HEK293 (cell line): ENCODE measurements around the gene MS4A14.
"Not testable (repeated sequence)": the region's sequence is repeated elsewhere in the genome, so short reads cannot be mapped to it uniquely, and the experiment has no call there.

ENCODE experiments used
- CTCF ChIA-PET: fragments of 350-600 bp; formaldehyde crosslinking; extraction: SDS; loops from one replicate; lab custom pipeline; 2021; ENCODE audit warnings: antibody characterized with exemption; lab: Yijun Ruan, JAX
- POLR2A ChIA-PET: fragments of 300-600 bp; formaldehyde crosslinking; extraction: SDS; loops from one replicate; lab custom pipeline; 2020; ENCODE audit warnings: antibody characterized with exemption, inconsistent platforms; lab: Yijun Ruan, JAX
- H3K27ac ChIP-seq: fragments of 200-500 bp; sonication (Bioruptor generic); 2 replicates; pipeline ENCODE4 v1.5.1; 2014; ENCODE audit warnings: low read depth, low read length, control low read depth, inconsistent platforms; ENCODE audit errors: extremely low read depth
- H3K36me3 ChIP-seq, 2 experiments: fragments of 200-500 bp in 1 of 2; sonication (Bioruptor generic) in 1 of 2; 1 replicate in 1 of 2; 2 replicates in 1 of 2; pipeline ENCODE4 v1.5.1; 2014 to 2017; ENCODE audit warnings: inconsistent platforms in 2 of 2, low read length in 2 of 2; ENCODE audit not compliant: control insufficient read depth in 2 of 2, insufficient read depth in 1 of 2
- H3K4me1 ChIP-seq: fragments of 200-500 bp; sonication (Bioruptor generic); 2 replicates; pipeline ENCODE4 v1.5.1; 2014; ENCODE audit warnings: mild to moderate bottlenecking, low read length, inconsistent platforms; ENCODE audit not compliant: control insufficient read depth, insufficient read depth
- H3K4me3 ChIP-seq: 2 replicates; pipeline ENCODE4 v1.5.1; 2011; ENCODE audit warnings: low read depth, mild to moderate bottlenecking, control low read depth, low read length, moderate library complexity
- H3K9me3 ChIP-seq: fragments of 200-500 bp; sonication (Bioruptor generic); 2 replicates; pipeline ENCODE4 v1.5.1; 2014; ENCODE audit warnings: low read depth, low read length, inconsistent platforms; ENCODE audit not compliant: control insufficient read depth, insufficient read depth
- IKZF3 ChIP-seq: fragments of 450-650 bp; IDR thresholded peaks from 2 replicates; pipeline ENCODE4 v1.5.0; 2018; ENCODE audit warnings: missing biosample characterization, mild to moderate bottlenecking, missing genetic modification characterization, moderate library complexity
- OSR2 ChIP-seq: fragments of 450-650 bp; formaldehyde crosslinking; IDR thresholded peaks from 2 replicates; pipeline ENCODE4 v1.5.1; 2016; ENCODE audit warnings: missing biosample characterization, missing genetic modification characterization
- PRDM4 ChIP-seq: fragments of 450-650 bp; formaldehyde crosslinking; IDR thresholded peaks from 2 replicates; pipeline ENCODE4 v1.5.1; 2017; ENCODE audit warnings: missing biosample characterization, missing genetic modification characterization
- PRDM6 ChIP-seq: fragments of 450-650 bp; formaldehyde crosslinking; IDR thresholded peaks from 2 replicates; pipeline ENCODE4 v1.5.1; 2017; ENCODE audit warnings: missing biosample characterization, missing genetic modification characterization
- TRIM28 ChIP-seq: IDR thresholded peaks from 2 replicates; pipeline ENCODE4 v1.6.1; 2011; ENCODE audit warnings: low read length, control low read depth, borderline replicate concordance
- YY2 ChIP-seq: fragments of 450-650 bp; formaldehyde crosslinking; IDR thresholded peaks from 2 replicates; pipeline ENCODE4 v1.5.1; 2016; ENCODE audit warnings: missing biosample characterization, missing genetic modification characterization
- ZBTB44 ChIP-seq: fragments of 450-650 bp; IDR thresholded peaks from 2 replicates; pipeline ENCODE4 v1.5.1; 2018; ENCODE audit warnings: missing biosample characterization, mild to moderate bottlenecking, missing genetic modification characterization
- ZNF10 ChIP-seq: fragments of 450-650 bp; formaldehyde crosslinking; IDR thresholded peaks from 2 replicates; pipeline ENCODE4 v1.5.1; 2017; ENCODE audit warnings: missing biosample characterization, missing genetic modification characterization
- ZNF174 ChIP-seq: fragments of 450-650 bp; formaldehyde crosslinking; IDR thresholded peaks from 2 replicates; pipeline ENCODE4 v1.5.0; 2017; ENCODE audit warnings: missing biosample characterization, mild to moderate bottlenecking, missing genetic modification characterization
- ZNF19 ChIP-seq: fragments of 450-650 bp; formaldehyde crosslinking; IDR thresholded peaks from 2 replicates; pipeline ENCODE4; 2016; ENCODE audit warnings: missing biosample characterization, missing genetic modification characterization, low read depth
- ZNF558 ChIP-seq: fragments of 450-650 bp; formaldehyde crosslinking; IDR thresholded peaks from 2 replicates; pipeline ENCODE4 v1.5.1; 2016; ENCODE audit warnings: missing biosample characterization, missing genetic modification characterization
- ZNF580 ChIP-seq: fragments of 450-650 bp; formaldehyde crosslinking; IDR thresholded peaks from 2 replicates; pipeline ENCODE4 v1.5.1; 2016; ENCODE audit warnings: missing biosample characterization, missing genetic modification characterization
- ZNF596 ChIP-seq: fragments of 450-650 bp; IDR thresholded peaks from 2 replicates; pipeline ENCODE4 v1.5.0; 2018; ENCODE audit warnings: missing biosample characterization, mild to moderate bottlenecking, missing genetic modification characterization, moderate library complexity
- ZNF654 ChIP-seq: fragments of 450-650 bp; formaldehyde crosslinking; IDR thresholded peaks from 2 replicates; pipeline ENCODE4 v1.5.1; 2016; ENCODE audit warnings: low read depth, missing biosample characterization, missing genetic modification characterization

MS4A14 gene

GRCh38 chr11:60363542-60364470 lies 32.5 kb upstream of the MS4A14 start:
- H3K9me3 ChIP-seq, result no peaks in the 10 kb centered on the region
- no peak overlapping the region for H3K4me3 ChIP-seq
- no peak overlapping the region for H3K27ac ChIP-seq
- no peaks in the 10 kb centered on the region for H3K4me1 ChIP-seq
- POLR2A ChIA-PET, result no interaction called here
- TF ChIP-seq PRDM4 (no peak), ZNF580 (tag by site-specific recombination) (no peak), PRDM6 (tag by site-specific recombination) (no peak), ZNF19 (tag by site-specific recombination) (no peak), ZNF558 (tag by site-specific recombination) (no peak), ZNF654 (tag by site-specific recombination) (peak; percentile 52)
- TF ChIP-seq, all 188 proteins: peak for 1
- CTCF ChIA-PET, result interaction anchor here (0.6 to 2.1 kb wide), 31 partner anchors 9 to 397 kb away, joined by 3 to 25 read pairs (median 4); no protein-coding TSS in a partner anchor
- no peaks in the 10 kb centered on the region for H3K36me3 ChIP-seq

GRCh38 chr11:60366262-60366904 lies 29.9 kb upstream of the MS4A14 start:
- POLR2A ChIA-PET, H3K9me3 ChIP-seq, H3K27ac ChIP-seq, H3K4me1 ChIP-seq, H3K36me3 ChIP-seq, H3K4me3 ChIP-seq: not testable (repeated sequence)
- CTCF ChIA-PET, result interaction anchor here (0.6 to 0.7 kb wide), 2 partner anchors 213 to 421 kb away, joined by 3 read pairs; no protein-coding TSS in a partner anchor

- no peak overlapping the region for H3K27ac ChIP-seq
- H3K9me3 ChIP-seq, result no peaks in the 10 kb centered on the region
- H3K4me1 ChIP-seq, result 0 out of 2 replicates have a peak, but pooled peaks cover 3% of the 10 kb centered on the region
- POLR2A ChIA-PET, result no interaction called here
- no peaks in the 10 kb centered on the region for H3K36me3 ChIP-seq
- TF ChIP-seq YY2 (tag by site-specific recombination), result no peak
- no peak for TF ChIP-seq ZNF174 (tag by site-specific recombination)
- TF ChIP-seq OSR2 (tag by site-specific recombination), result no peak
- no peak for TF ChIP-seq IKZF3
- TF ChIP-seq, all 188 proteins: peak for 0
- no peak overlapping the region for H3K4me3 ChIP-seq
- CTCF ChIA-PET, result interaction anchor here (0.7 to 1.6 kb wide), 2 partner anchors 22 to 212 kb away, joined by 3 to 5 read pairs; no protein-coding TSS in a partner anchor
These were observed 29.2 kb upstream of the MS4A14 start for GRCh38 chr11:60367009-60367408.

GRCh38 chr11:60367896-60368295 lies 28.4 kb upstream of the MS4A14 start:
- 0 out of 2 replicates have a peak, but pooled peaks cover 3% of the 10 kb centered on the region for H3K4me1 ChIP-seq
- CTCF ChIA-PET, result interaction anchor here (0.6 to 1.6 kb wide), 2 partner anchors 13 to 23 kb away, joined by 3 to 5 read pairs; no protein-coding TSS in a partner anchor
- H3K9me3 ChIP-seq, result no peaks in the 10 kb centered on the region
- POLR2A ChIA-PET, result no interaction called here
- H3K36me3 ChIP-seq, result no peaks in the 10 kb centered on the region
- H3K4me3 ChIP-seq, result no peak overlapping the region
- no peak overlapping the region for H3K27ac ChIP-seq
- TF ChIP-seq ZBTB44 (no peak), TRIM28 (no peak), ZNF596 (tag by site-specific recombination) (no peak), ZNF10 (no peak)
